HG03097 (cell line): Measurements from ENCODE around the gene GSK3B.

Experiments
- ATAC-seq: cut with Tn5 transposase; IDR thresholded peaks from one replicate; pipeline ENCODE4 v1.9.1; 2021; ENCODE audit not compliant: unreplicated experiment, low FRiP score

GSK3B gene

DNA sequence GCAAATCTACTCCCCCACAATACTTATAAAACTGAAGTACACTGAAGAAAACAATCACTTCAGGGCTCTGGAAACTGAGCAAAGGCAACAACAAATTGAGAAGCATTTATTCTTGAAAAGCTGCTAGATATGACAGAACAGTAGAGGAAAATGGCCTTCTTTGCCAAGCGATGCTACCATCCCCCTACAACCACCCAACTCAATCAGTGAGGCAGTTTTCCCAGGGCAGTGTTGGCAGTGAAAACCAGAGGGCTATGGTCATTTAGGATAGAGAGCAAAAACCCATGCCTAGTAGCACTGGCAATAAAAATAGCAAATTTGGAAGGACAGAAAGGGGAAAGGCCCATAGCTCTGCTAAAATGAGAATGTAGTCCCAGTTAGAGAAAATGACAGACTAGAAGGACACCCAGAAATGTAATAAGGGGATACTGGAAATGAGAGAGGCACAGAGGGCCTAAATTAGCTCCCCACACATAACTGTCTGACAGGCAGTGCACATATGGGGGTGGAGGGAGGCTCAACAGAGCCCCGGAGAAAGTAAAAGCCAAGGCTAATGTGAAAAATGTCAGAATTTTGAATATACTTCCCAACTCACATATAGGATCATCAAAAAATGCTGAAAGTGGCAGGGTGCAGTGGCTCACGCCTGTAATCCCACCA lies 143.5 kb downstream of the GSK3B start:
- no peak for ATAC-seq

DNA sequence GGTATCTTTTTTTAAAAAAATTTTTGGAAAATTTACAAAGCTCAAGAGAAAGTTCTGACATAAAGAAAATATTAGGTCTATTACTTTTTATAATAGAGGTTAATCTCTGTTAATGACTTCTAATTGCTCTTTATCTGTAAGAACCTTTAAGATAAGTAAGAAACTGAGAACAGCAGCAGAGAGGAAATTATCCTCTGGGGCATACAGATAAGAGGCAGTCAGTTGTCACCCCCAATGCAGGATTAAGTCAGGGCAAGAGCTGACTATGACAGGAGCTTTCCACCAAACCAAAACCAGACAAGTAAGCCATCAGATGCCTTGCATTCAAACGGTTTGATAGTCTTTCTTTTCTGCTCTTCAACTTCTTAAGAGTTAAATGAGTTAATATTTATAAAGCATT lies 149.0 kb downstream of the GSK3B start:
- no peak for ATAC-seq

DNA sequence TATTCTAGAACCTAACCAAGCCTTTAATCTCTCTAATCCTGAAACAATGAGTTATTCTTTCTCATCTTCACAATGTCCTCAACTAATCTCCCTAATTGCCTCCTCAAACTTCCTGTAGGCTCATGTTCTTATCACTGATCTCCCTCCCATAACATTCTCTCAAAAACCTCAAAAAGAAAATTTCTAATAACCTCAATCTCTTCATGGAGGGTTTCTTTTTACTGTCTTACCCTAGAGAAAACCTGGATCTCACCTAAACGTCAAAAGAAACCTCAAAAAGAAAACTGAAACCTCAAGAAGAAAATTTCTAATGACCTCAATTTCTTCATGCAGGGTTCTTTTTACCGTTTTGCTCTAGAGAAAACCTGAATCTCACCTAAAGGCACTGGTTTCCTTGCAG lies 150.2 kb downstream of the GSK3B start:
- peak; percentile 70 for ATAC-seq

DNA sequence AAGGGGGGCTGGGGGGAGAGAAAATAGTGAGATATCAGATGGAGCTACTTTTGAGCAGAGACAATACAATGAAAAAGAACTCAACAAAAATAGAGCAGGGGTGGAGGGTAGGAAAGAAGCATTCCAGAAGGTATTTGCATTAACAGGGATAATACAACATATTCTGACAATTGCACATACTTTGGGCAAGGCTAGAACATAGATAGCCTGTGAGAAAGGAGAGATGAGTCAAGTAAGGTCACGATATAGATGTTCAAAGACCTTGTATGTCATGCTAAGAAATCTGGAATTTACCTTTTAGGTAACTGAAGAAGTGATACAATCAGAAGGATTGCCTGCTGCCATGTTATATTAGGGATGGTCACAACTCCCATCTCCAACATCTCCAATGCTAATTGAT lies 155.2 kb downstream of the GSK3B start:
- ATAC-seq = no peak

DNA sequence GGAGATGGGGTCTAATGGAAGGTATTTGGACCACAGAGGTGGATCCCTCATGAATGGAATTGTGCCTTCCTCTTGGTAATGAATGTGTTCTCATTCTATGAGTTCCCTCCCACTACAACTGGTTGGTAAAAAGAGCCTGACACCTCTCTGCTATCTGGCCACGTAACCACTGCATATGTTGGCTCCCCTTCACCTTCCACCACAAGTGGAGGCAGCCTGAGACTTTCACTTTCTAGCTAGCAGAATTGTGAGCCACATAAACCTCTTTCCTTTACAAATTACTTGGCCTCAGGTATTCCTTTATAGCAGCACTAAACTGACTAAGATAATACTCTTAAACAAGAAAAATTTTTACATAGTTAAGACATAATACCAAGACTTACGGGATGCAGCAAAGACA lies 157.0 kb downstream of the GSK3B start:
- ATAC-seq = peak; percentile 89

DNA sequence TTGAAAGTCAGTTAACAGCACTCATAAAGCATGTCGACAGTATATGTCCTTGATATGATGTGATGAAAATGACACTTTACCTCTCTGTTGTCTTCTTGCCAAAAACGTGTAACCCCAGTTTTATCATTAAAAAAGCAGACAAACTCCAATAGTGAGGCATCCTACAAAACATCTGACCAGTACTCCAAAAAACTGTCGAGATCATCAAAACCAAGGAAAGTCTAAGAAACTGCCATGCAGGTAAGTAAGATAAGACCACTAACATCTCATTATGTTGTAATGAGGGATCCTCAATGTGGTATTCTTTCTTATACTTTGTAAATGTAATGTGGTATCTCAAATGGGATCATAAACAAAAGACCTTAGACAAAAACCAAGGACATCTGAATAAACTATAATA lies 160.0 kb downstream of the GSK3B start:
- ATAC-seq = no peak

DNA sequence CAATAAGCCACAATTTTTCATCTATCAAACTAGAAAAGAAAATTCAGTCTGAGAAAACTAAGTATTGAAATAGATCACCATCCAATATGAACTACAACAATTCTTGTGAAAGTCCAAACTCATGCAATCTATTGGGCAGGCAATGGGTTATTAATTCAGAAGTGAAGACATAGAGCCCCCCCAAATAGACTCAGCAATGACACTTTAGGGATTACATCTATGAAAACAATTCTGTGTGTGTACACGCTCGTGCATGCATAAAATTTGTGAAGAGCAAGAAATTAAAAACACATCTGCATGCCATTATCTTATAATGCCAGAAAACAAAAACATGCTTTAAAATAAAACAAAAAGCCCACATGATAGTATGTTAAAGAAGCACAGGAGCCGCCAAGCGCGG lies 161.0 kb downstream of the GSK3B start:
- no peak for ATAC-seq

DNA sequence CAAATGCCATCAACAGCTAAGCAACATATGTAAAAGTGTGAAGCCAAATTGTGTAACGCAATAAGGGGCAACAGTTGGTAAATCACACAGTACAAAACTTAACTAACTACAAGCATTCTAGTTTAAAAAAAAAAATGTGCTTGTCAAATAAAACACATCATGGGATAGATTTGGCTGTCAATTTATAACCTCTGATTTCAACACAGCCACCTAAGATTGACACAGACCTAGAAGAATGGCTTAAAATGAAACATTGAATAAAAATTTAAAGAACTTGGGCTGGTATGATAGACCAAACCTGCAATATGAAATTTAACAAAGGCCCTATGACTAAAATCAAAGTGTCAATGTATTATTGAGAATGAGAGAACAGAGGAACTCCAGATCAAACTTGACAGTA lies 164.0 kb downstream of the GSK3B start:
- ATAC-seq = no peak

DNA sequence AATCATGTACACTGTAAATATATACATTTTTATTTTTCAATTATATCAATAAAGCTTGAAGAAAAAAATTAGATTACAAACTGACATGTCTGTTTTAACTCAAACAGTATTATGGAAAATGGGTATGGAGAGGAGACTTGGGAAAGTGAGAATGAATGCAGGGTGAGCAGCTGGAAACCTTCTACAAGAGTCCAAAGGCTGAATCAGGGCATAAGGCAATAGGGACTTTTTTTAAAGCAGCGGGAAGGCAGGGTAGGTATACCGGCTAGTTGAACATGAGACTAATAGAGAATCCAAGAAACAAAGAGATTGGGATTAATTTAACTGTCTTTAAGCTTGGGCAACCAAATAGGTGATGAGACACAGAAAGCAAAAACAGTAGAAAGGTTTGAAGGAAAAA lies 167.1 kb downstream of the GSK3B start:
- ATAC-seq = no peak

DNA sequence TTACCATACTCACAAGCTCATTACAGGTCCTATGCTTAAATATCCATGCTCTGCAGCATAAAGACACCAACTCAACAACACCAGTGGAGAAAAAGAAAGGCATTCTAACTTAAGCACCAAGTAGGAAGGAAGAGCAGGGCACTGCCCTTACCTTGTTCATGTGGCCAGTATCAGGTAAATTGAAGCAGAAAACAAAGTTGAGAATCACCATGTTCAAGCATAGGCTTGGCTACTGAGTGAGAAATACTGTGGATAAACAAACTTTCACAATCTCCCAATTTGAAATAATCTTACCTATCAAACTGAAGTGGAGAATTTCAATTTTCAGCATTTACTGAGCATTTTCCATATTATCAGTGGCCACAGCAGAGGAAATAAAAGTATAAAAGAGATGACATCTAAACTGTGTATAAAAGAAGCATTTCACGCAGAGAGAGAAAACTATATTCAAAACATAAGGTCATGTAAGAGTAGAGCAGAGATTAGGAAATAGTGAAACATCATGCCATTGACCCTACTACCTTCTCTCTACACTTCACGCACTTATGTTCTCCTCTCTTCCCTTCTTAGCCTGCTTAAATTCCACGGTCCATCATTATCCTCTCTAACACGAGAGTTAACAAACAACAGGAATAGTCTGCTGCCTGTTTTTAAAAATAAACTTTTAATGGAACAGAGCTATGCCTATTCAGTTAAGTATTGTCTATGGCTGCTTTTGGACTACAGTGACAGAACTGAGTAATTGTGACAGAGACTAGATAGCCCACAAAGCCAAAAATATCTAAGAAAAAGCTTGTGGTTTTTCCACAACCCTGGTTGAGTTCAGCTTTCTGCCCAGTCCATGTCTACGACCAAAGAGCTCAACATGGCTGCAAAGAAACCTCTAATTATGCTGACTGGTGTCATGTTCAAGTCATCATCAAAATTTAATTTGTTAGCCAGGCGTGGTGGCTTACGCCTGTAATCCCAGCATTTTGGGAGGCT lies 169.8 kb downstream of the GSK3B start:
- ATAC-seq = no peak

DNA sequence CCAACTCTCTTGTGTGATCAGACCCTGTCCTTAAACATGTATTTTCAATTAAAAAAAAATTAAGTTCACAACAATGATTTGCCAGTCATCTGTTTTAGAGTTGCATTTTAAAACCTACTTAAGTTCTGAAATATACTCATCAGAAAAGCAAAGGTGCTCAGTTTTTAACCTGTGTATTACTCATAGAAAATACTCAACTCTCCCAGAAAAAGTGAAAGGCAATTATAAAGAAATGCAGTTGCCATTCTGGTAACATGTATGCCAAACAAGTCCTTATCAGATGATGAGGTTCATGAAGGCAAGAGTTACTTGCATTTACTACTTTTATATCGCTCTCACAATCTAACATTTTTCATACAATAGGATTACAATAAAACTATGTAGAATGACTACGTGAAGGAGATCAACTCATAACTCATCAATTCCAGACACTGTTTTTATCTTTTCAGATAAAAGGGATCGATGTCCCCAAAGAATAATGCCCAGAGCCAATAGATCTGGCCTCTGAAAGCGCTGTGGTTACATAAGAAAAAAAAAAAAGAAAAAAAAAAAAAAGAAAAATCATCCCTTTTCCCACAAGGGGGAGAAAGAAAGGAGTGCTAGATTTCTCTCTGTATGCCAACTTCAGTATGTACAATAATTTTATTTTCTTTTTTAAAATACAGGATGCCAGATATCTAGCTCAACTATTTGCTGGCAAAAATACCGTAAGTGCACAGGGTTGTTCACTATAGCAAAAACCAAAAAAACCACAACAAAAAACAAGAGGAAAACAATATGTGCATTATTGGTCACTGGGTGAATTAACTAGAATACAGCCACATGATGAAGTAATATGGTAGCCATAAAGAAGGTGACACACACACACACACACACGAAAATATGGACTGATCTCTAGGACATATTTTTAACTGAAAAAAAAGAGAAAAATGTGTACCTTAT lies 175.0 kb downstream of the GSK3B start:
- no peak for ATAC-seq

DNA sequence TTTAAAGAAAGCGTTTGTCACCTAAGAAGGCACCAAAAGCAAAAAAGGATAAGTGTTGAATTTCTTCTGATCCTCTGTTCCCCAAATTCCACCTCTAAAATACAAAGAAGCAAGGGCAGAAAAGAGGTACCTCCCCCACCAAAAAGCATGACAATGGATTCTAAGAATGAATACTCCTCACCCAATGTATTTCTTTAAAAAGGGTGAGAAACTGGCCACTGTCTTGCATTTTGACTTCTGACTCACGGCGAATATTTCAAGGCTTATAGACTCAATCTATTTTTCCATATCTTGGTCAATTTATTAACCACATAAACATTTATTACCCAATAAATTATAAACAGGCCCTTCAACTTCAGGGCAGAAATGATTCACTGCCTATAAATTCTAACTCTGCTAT lies 181.2 kb downstream of the GSK3B start:
- ATAC-seq = no peak

DNA sequence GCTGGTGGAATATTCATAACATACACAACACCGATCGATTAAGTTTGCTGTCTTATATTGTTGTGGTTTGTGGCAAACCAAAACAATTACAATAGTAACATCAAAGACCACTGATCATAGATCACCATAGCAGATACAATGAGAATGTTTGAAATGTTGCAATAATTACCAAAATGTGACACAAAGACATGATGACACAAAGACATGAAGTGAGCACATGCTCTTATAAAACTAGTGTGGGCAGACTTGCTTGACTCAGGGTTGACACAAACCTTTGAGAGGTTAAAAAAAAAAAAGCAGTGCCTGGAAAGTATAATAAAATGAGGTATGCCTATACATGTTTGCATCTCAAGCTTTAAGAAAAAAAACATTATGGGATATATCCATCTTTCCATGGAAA lies 182.0 kb downstream of the GSK3B start:
- ATAC-seq = peak; percentile 15

DNA sequence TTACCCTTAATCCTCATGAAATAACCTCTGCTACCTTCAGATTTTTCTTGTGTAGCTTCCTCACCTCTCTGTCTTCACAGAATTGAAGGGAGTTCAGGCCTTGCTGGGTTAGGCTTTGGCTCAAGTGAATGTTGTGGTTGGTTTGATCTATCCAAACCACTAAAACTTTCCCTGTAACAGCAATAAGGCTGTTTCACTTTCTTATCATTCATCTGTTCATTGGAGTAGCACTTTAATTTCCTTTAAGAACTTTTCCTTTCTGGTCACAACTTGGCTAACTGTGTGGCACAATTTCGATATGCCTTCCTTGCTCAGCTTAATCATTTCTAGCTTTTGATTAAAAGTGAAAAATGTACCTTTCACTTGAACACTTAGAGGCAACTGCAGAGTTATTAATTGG lies 182.5 kb downstream of the GSK3B start:
- peak; percentile 50 for ATAC-seq

DNA sequence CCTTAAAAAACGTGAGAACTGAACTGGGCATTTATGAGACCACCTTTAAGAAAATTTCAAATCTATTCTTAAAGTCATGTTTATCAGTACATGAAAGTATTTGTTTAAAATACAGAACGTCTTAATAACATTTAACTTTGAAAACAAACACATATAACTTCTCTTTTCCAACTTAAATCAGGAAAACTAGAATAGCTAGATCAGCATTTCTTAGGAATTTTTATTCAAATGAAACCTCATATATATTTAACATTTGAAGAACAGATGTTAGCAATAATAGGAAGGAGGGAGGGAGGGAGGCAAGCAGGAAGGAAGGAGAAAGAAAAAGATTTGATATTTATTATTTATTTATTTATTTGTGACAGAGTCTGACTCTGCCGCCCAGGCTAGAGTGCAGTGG lies 192.2 kb downstream of the GSK3B start:
- ATAC-seq = no peak

DNA sequence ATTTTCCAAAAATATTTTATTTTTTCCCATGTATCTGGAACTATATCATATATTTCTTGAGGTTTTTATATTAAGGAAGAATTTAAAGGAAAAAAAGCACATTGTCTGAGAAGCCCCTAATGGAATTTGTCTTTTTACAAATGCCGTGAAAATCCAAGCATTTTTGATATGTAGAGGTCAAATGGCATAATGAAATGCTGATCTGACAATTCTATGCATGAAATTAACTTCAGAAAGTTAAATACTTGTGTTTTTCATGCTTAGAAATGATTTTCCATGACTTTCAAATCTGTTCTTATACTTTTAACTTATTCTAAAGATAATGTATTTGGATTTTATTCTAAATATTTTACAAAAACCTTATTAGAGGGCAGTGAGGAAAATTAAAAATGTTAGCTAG lies 193.1 kb downstream of the GSK3B start:
- no peak for ATAC-seq

DNA sequence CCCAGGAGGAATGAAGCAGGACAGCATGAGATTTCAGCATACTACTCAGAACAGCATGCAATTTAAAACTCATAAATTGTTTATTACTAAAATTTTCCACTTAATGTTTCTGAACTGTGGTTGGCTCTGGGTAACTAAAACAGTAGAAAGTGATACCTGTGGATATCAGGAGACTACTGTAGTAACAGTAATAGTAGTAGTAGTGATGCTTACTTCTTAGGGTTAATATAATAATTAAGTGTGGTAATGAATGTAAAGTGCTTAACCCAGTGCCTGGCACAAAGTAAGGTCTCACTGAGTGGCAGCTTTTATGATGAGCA lies 195.1 kb downstream of the GSK3B start:
- no peak for ATAC-seq

DNA sequence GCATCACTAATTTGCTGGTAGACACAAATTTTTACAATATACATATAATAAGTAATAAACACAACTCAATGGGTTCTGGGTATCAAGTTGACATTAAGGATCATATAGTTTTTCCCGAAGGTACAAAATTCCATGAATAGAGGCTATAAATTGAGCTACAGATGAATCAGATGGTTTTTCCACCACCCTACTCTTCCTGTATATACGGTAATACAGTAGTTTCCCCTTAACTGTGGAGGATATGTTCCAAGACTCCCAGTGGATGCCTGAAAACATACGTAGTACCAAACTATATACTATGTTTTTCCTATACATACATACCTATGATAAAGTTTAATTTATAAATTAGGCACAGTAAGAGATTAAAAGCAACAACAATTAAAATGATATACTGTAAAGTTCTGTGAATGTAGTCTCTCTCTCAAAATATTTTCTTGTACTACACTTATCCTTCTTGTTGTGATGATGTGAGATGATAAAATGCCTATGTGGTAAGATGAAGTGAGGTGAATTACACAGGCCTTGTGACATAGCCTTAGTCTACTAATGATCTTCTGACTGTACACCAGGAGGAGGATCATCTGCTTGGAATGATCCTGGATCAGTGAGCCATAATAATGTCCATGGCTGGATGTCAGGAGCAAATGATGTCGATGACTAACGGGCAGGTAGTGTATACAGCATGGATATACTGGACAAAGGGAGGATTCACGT lies 195.6 kb downstream of the GSK3B start:
- no peak for ATAC-seq

DNA sequence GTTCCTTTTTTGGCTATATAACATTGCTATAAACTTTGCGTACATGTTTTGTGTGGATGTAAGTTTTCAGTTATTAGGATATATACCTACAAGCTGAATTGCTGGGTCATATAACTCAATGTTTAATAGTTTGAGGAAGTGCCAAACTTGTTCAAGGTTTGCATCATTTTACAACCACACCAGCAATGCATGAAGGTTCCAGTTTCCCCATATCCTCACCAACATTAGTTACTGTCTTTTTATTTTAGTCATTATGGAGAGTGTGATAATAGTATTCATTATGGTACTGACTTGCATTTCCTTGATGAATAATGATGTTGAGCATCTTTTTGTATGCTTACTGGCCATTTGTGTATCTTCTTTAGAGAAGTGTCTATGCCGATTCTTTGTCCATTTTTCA lies 200.1 kb downstream of the GSK3B start:
- ATAC-seq = no peak

DNA sequence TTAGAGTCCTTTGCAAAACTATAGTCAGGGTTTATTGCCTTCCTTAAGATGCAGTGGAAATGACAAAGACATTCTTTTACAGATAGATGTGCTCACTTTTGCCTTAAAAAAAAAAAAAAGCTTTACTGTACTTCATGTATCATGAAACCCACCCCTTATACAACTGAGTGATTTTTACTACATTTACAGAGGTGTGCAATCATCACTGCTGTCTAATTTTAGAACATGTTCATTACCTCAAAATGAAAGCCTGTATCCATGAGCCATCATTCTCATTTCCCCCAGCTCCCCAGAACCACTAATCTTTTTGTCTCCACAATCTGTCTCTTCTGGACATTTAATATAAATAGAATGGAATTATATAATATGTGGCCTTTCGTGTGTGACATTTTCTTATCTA lies 200.5 kb downstream of the GSK3B start:
- ATAC-seq = no peak
